CD1c-positive myeloid dendritic cell (primary cell): ENCODE results near the gene MYH1.

Source experiments
- DNase-seq: peaks from one replicate; pipeline ENCODE4 v3.0.0-alpha.2; 2016; ENCODE audit errors: extremely low spot score

The MYH1 gene

DNA sequence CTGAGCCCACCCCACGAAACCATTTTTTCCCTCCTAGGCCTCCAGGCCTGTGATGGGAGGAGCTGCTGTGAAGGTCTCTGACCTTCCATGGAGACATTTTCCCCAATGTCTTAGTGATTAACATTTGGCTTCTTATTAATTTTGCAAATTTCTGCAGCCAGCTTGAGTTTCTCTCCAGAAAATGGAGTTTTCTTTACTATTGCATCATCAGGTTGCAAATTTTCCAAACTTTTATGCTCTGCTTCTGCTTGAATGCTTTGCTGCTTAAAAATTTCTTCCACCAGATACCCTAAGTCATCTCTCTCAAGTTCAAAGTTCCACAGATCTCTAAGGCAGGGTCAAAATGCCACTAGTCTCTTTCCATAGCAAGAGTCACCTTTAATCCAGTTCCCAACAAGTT is 36.1 kb downstream of the MYH1 start:
- no peak for DNase-seq

DNA sequence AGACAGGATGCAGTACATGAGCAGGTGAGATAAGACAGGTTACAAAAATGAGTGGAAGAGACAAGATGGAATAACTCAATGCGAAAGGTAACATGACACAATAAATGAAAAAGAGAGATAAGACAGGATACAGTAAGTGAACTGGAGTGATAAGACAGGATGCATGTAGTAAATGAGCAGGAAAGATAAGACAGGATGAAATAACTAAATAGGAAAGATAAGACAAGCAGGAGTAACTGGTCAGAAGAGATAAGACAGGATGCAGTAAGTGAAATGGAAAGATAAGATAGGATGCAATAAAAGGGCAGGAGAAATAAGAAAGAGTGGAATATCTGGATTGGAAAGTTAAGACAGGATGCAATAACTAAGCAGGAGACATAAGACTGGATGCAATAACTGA is 40.6 kb downstream of the MYH1 start:
- DNase-seq, result no peak

DNA sequence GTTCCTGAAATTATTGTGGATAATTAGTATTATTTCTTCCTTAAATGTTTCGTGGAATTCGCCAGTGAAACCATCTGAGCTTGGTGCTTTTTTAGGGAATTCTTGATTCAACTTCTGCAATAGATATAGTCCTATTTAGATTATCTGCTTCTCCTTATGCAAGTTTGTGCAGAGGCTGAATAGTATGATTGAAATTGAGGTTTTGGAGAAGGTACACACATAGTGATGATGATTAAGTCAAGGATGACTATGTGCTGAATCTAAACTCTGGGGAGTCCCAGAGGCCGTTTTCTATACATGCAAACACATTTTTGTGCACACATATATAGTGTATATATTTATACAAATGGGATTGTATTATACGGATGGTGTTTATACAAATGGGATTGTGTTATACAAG is 43.8 kb downstream of the MYH1 start:
- DNase-seq, result no peak

GRCh38 chr17:10471858-10472257 is 46.5 kb downstream of the MYH1 start:
- no peak for DNase-seq

GRCh38 chr17:10469459-10469858 is 48.9 kb downstream of the MYH1 start, which contains the start of gene MYH4:
TSS of gene MYH4 (minus strand) at chr17:10469559. CDS start at chr17:10466745, 2,814 bp downstream.
- DNase-seq, result no peak

DNA sequence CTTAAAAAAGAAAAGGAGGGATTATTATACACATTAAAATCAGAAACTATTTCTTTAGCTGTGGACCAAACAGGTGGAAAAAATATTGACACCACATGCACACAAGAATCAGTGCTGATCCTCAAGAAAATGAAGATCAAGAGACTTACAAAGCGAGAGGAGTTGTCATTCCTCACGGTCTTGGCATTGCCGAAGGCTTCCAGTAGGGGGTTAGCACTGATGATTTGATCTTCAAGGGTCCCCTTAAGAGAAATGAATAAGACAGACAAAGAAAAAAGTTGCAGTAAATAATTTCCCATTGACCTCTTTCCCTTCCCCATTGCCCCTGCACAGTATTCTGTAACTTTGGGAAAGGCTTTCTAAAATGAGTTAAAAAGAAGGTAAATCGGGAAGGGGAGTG is 54.9 kb downstream of the MYH1 start:
- no peak for DNase-seq

DNA sequence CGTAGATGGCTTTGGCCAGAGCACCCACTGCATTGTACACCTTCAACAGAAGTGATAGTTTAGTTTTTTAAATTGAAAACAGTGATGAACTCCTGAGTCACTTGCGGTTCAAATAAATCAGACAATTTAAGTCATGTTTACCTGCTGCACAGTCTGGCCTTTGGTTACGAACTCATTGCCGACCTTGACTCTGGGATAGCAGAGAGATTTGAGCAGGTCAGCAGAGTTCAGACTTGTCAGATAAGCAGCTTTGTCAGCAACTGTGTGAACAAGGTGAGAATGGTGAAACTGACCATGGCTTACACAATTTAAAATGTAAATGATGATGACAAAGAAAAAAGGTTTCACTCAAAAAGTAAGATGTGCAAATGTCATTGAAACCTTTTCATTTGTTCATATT is 58.3 kb downstream of the MYH1 start:
- no peak for DNase-seq

DNA sequence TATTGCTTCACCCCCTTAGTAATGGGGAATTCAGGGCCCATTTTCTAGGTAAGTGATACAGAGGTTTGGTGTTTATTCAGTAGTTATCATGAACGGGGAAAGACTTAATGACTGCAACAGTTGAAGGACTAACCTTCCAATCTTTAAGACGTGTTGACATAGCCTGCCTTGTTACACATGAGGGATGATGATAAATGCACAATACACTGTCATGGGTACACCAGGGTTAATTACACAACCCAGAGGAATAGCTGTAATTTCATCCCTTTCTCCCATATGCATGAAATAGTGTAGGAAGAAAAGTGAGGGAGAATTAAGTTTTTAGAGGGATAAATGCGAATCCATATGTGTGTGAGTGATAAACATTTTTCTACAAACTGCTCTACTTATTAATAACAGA is 59.6 kb downstream of the MYH1 start:
- DNase-seq, result no peak

DNA sequence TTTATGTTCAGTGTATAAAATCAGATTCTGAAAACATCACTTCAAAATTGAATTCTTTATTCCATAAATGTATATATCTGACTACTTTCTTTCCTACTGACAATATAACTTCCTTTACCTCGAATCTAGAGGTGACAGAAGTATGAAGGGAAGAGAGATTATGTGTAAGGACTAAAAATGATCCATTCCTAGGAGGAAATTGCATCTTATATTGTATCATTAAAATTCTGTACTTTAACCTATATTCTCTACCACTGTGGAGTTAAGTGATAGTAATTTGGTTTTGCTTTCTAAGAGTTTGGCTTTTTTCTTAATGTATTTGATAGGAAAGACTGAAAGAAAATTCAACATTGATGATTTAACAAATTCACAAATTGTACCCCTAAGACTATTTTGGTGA is 60.4 kb downstream of the MYH1 start:
- no peak for DNase-seq

GRCh38 chr17:10447026-10447931 is 71.1 kb downstream of the MYH1 start:
- no peak for DNase-seq
